SKM-1 treated with dmso at 0.1 percent for 144 hours (cell line): ENCODE data around the gene LOC128125822.
A peak's percentile ranks its signal among the peaks of the same experiment; 100 is the strongest.

Source experiments
- DNase-seq: peaks from one replicate; lab custom pipeline; 2025; ENCODE audit not compliant: unreplicated experiment; lab: John Stamatoyannopoulos, UW

Gene LOC128125822

GRCh38 chr6:63554782-63555181 lies 17.5 kb upstream of the LOC128125822 start:
- DNase-seq: no peak

GRCh38 chr6:63556369-63556768 lies 15.9 kb upstream of the LOC128125822 start:
- no peak for DNase-seq

GRCh38 chr6:63558278-63558677 lies 14.0 kb upstream of the LOC128125822 start:
- DNase-seq: no peak

GRCh38 chr6:63560801-63561287 lies 11.4 kb upstream of the LOC128125822 start:
- no peak for DNase-seq

- no peak for DNase-seq
Measured at GRCh38 chr6:63561288-63561687, 11.0 kb upstream of the LOC128125822 start.

- no peak for DNase-seq
Measured at GRCh38 chr6:63563235-63563634, 9.0 kb upstream of the LOC128125822 start.

- no peak for DNase-seq
Measured at GRCh38 chr6:63565058-63565726, 7.1 kb upstream of the LOC128125822 start.

GRCh38 chr6:63565727-63566596 lies 6.3 kb upstream of the LOC128125822 start:
- DNase-seq: no peak

- DNase-seq: no peak
Measured at GRCh38 chr6:63567966-63568365, 4.3 kb upstream of the LOC128125822 start.

GRCh38 chr6:63571361-63572043 lies 778 bp upstream of the LOC128125822 start:
- peak; percentile 30 for DNase-seq

- DNase-seq: no peak
Measured at GRCh38 chr6:63572747-63573075, 431 bp downstream of the LOC128125822 start.

GRCh38 chr6:63573076-63573898 lies 1.0 kb downstream of the LOC128125822 start:
- DNase-seq: peak; percentile 48

GRCh38 chr6:63573899-63574553 lies 1.7 kb downstream of the LOC128125822 start:
- peak; percentile 65 for DNase-seq

- DNase-seq: no peak
Measured at GRCh38 chr6:63574554-63574900, 2.2 kb downstream of the LOC128125822 start.

GRCh38 chr6:63576147-63576772 lies 4.0 kb downstream of the LOC128125822 start:
- DNase-seq: no peak

GRCh38 chr6:63576985-63577712 lies 4.9 kb downstream of the LOC128125822 start:
- DNase-seq: no peak

- DNase-seq: no peak
Measured at GRCh38 chr6:63578757-63579156, 6.5 kb downstream of the LOC128125822 start.

GRCh38 chr6:63579937-63580703 lies 7.8 kb downstream of the LOC128125822 start:
- no peak for DNase-seq

GRCh38 chr6:63580704-63580961 lies 8.4 kb downstream of the LOC128125822 start:
- no peak for DNase-seq
